ENCODE results near the gene USP30. TPM values are rescaled to one million over a fixed set of nuclear protein-coding genes. Genes with fewer than 3 reads are reported as not detected.

The USP30 gene
- total RNA-seq, 2 donors from 2014 or later = 13.8 to 19.1 TPM

- H3K36me3 ChIP-seq = peaks cover 24% of the 10 kb centered on the region
- no peak overlapping the region for H3K27ac ChIP-seq
- TF ChIP-seq, protein P1, sequence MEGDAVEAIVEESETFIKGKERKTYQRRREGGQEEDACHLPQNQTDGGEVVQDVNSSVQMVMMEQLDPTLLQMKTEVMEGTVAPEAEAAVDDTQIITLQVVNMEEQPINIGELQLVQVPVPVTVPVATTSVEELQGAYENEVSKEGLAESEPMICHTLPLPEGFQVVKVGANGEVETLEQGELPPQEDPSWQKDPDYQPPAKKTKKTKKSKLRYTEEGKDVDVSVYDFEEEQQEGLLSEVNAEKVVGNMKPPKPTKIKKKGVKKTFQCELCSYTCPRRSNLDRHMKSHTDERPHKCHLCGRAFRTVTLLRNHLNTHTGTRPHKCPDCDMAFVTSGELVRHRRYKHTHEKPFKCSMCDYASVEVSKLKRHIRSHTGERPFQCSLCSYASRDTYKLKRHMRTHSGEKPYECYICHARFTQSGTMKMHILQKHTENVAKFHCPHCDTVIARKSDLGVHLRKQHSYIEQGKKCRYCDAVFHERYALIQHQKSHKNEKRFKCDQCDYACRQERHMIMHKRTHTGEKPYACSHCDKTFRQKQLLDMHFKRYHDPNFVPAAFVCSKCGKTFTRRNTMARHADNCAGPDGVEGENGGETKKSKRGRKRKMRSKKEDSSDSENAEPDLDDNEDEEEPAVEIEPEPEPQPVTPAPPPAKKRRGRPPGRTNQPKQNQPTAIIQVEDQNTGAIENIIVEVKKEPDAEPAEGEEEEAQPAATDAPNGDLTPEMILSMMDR (IDR thresholded peaks at IDR 0.05) = no peak
- no peaks in the 10 kb centered on the region for H3K27me3 ChIP-seq
- H3K9me3 ChIP-seq = no peaks in the 10 kb centered on the region
- H3K4me3 ChIP-seq = no peak overlapping the region
- H3K4me1 ChIP-seq = peaks cover 0 to 18% of the 10 kb centered on the region in 2 donors
- no peak for DNase-seq (ENCODE audit: low spot score)
Observed at GRCh38 chr12:109056891-109057290, 4.5 kb downstream of the USP30 start.

GRCh38 chr12:109057376-109057775 lies 5.0 kb downstream of the USP30 start:
- TF ChIP-seq, protein P1 (IDR thresholded peaks at IDR 0.05) = no peak
- Histone ChIP-seq H3K27me3 (no peaks in the 10 kb centered on the region), H3K4me3 (no peak overlapping the region), H3K4me1 (peaks cover 0 to 15% of the 10 kb centered on the region in 2 donors), H3K36me3 (peaks cover 24% of the 10 kb centered on the region), H3K27ac (no peak overlapping the region), H3K9me3 (no peaks in the 10 kb centered on the region)
- DNase-seq (ENCODE audit: low spot score) = no peak

DNA sequence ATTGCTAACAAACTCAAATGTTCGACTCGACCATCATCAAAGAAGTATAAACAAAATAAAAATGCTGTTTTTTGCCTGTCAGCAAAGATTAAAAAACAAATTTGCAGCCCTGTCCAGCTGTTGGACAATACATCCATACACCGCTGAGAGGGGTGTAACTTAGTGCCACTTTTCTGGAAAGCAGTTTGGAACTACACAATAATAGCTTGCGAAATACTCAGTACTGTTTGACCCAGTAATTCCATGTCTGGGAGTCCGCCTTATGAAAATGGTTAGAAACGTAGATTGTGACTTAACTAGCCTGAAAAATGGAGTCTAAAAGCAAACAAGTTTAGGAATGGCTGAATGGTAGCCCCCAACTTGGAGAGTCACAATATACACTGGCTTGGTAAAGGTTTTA lies 6.4 kb downstream of the USP30 start:
- peaks cover 0 to 5% of the 10 kb centered on the region in 2 donors for H3K4me1 ChIP-seq
- no peaks in the 10 kb centered on the region for H3K27me3 ChIP-seq
- H3K27ac ChIP-seq = no peak overlapping the region
- H3K9me3 ChIP-seq = no peaks in the 10 kb centered on the region
- no peak for DNase-seq (ENCODE audit: low spot score)
- no peak overlapping the region for H3K4me3 ChIP-seq
- H3K36me3 ChIP-seq = peaks cover 24% of the 10 kb centered on the region
- TF ChIP-seq, protein P1 (IDR thresholded peaks at IDR 0.05) = no peak

DNA sequence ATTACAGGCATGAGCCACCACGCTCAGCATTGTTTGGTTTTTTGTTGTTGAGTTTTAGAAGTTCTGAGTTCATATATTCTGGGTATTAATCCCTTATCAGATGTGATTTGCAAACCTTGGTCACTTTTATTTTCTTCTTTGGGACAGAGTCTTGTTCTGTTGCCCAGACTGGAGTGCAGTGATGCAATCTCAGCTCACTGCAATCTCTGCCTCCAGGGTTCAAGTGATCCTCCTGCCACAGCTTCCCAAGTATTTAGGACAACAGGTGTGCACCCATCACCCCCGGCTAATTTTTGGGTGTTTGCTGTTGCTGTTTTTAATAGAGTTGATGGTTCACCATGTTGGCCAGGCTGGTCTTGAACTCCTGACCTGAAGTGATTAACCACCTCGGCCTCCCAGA lies 11.8 kb downstream of the USP30 start:
- Histone ChIP-seq H3K36me3 (peaks cover 32% of the 10 kb centered on the region), H3K27ac (no peak overlapping the region), H3K4me3 (no peak overlapping the region), H3K9me3 (no peaks in the 10 kb centered on the region), H3K27me3 (no peaks in the 10 kb centered on the region), H3K4me1 (no peaks in the 10 kb centered on the region)
- no peak for DNase-seq (ENCODE audit: low spot score)
- TF ChIP-seq, protein P1 (IDR thresholded peaks at IDR 0.05) = no peak

DNA sequence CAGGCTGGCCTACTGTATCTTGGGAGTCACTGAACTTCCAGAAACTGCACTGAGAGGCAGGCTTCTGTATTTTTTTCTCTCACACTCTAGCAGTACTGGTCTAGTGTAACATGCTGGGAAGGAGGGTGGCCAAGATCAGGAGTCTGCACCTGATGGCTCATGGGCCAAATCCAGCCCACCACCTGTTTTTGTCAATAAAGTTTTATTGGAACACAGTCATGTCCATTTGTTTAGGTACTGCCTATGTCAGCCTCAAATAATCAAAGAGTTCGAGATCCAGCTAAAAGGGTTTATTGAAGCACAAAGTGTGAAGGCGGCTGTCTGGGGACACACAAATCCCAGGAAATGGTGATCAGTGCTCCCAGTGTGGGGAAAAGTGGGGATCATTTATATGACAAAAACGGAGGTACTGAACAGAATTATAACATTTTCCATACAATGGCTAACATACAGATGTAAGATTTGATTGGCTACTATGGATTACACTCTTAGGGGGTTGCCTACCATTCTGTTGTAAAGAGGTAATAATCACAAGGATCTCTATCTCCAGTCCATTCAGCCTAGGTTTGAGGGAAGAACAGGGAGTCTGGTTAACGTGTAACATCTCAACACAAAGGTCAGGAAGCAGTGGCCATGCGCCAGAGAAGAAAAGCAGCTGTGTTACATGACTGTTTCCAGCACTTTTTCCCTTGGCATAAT lies 12.9 kb downstream of the USP30 start:
- Histone ChIP-seq H3K27ac (no peak overlapping the region), H3K4me1 (no peaks in the 10 kb centered on the region), H3K4me3 (no peak overlapping the region), H3K27me3 (no peaks in the 10 kb centered on the region), H3K9me3 (no peaks in the 10 kb centered on the region), H3K36me3 (peaks cover 39% of the 10 kb centered on the region)
- TF ChIP-seq, protein P1 (IDR thresholded peaks at IDR 0.05) = no peak
- DNase-seq (ENCODE audit: low spot score) = no peak

DNA sequence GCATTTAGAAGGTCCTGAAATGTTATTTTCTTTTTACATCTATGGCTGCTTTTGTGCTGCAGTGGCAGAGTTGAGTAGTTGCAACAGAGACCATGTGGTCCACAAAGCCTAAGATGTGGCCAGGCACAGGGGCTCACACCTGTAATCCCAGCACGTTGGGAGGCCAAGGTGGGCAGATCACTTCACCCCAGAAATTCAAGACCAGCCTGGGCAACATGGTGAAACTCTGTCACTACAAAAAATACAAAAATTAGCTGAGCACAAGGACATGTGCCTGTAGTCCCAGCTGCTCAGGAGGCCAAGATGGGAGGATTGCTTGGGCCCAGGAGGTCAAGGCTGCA lies 13.4 kb downstream of the USP30 start:
- TF ChIP-seq, protein P1 (IDR thresholded peaks at IDR 0.05) = no peak

More for the DNA sequence above, 13.4 kb downstream of the USP30 start:
- H3K36me3 ChIP-seq = peaks cover 40% of the 10 kb centered on the region
- H3K27me3 ChIP-seq = no peaks in the 10 kb centered on the region
- H3K27ac ChIP-seq = no peak overlapping the region
- no peaks in the 10 kb centered on the region for H3K4me1 ChIP-seq
- DNase-seq (ENCODE audit: low spot score) = no peak
- H3K4me3 ChIP-seq = no peak overlapping the region
- H3K9me3 ChIP-seq = no peaks in the 10 kb centered on the region

Measured in right atrium auricular region (tissue), 2 donors.